KOPT-K1 (cell line): ENCODE results near the gene MLLT1.

Source experiments
- H3K27ac ChIP-seq: fragments of 200-600 bp; sonication (generic); 2 replicates; pipeline ENCODE4 v1.5.1; 2016; ENCODE audit warnings: antibody characterized with exemption, mild to moderate bottlenecking, low read depth, low read length; ENCODE audit not compliant: poor library complexity, severe bottlenecking
- H3K36me3 ChIP-seq: fragments of 200-600 bp; sonication (generic); 2 replicates; pipeline ENCODE4 v1.5.1; 2017; ENCODE audit warnings: antibody characterized with exemption, mild to moderate bottlenecking, low read length, moderate library complexity; ENCODE audit not compliant: insufficient read depth
- H3K9me3 ChIP-seq: fragments of 200-600 bp; sonication (generic); 2 replicates; pipeline ENCODE4 v1.5.1; 2017; ENCODE audit warnings: antibody characterized with exemption, low read length, mild to moderate bottlenecking; ENCODE audit not compliant: insufficient read depth, poor library complexity, severe bottlenecking

MLLT1 gene

GRCh38 chr19:6218491-6219146, 61.2 kb downstream of the MLLT1 start:
- H3K9me3 ChIP-seq = no peaks in the 10 kb centered on the region
- H3K36me3 ChIP-seq = peaks cover 76% of the 10 kb centered on the region
- no peak overlapping the region for H3K27ac ChIP-seq

GRCh38 chr19:6217752-6218334, 61.9 kb downstream of the MLLT1 start:
- H3K27ac ChIP-seq = no peak overlapping the region
- peaks cover 77% of the 10 kb centered on the region for H3K36me3 ChIP-seq
- no peaks in the 10 kb centered on the region for H3K9me3 ChIP-seq

- no peaks in the 10 kb centered on the region for H3K9me3 ChIP-seq
- H3K27ac ChIP-seq = no peak overlapping the region
- peaks cover 77% of the 10 kb centered on the region for H3K36me3 ChIP-seq
These were observed 62.6 kb downstream of the MLLT1 start for GRCh38 chr19:6216996-6217751.

- no peak overlapping the region for H3K27ac ChIP-seq
- no peaks in the 10 kb centered on the region for H3K9me3 ChIP-seq
- peaks cover 77% of the 10 kb centered on the region for H3K36me3 ChIP-seq
These were observed 63.4 kb downstream of the MLLT1 start for GRCh38 chr19:6216236-6216995.

GRCh38 chr19:6215701-6216235, 64.0 kb downstream of the MLLT1 start:
- Histone ChIP-seq H3K9me3 (no peaks in the 10 kb centered on the region), H3K27ac (no peak overlapping the region), H3K36me3 (peaks cover 76% of the 10 kb centered on the region; the same call in 1 of the 2 replicates)

- Histone ChIP-seq H3K9me3 (no peaks in the 10 kb centered on the region), H3K36me3 (peaks cover 72% of the 10 kb centered on the region; the same call in 1 of the 2 replicates), H3K27ac (no peak overlapping the region)
These were observed 64.8 kb downstream of the MLLT1 start for GRCh38 chr19:6214881-6215541.

- H3K36me3 ChIP-seq = peaks cover 62% of the 10 kb centered on the region; the same call in 1 of the 2 replicates
These were observed 65.8 kb downstream of the MLLT1 start for GRCh38 chr19:6213696-6214641.

GRCh38 chr19:6213266-6213595, 66.5 kb downstream of the MLLT1 start:
- H3K27ac ChIP-seq = no peak overlapping the region
- peaks cover 60% of the 10 kb centered on the region; the same call in 1 of the 2 replicates for H3K36me3 ChIP-seq
- H3K9me3 ChIP-seq = no peaks in the 10 kb centered on the region

More at GRCh38 chr19:6213696-6214641, 65.8 kb downstream of the MLLT1 start:
- H3K9me3 ChIP-seq = no peaks in the 10 kb centered on the region
- no peak overlapping the region for H3K27ac ChIP-seq

- Histone ChIP-seq H3K9me3 (no peaks in the 10 kb centered on the region), H3K36me3 (peaks cover 54% of the 10 kb centered on the region; the same call in 1 of the 2 replicates), H3K27ac (no peak overlapping the region)
These were observed 67.1 kb downstream of the MLLT1 start for GRCh38 chr19:6212403-6213265.

GRCh38 chr19:6211632-6212402, 68.0 kb downstream of the MLLT1 start:
- H3K27ac ChIP-seq = no peak overlapping the region
- peaks cover 47% of the 10 kb centered on the region; the same call in 1 of the 2 replicates for H3K36me3 ChIP-seq
- no peaks in the 10 kb centered on the region for H3K9me3 ChIP-seq

- H3K9me3 ChIP-seq = no peaks in the 10 kb centered on the region
- H3K27ac ChIP-seq = no peak overlapping the region
- peaks cover 47% of the 10 kb centered on the region; the same call in 1 of the 2 replicates for H3K36me3 ChIP-seq
These were observed 68.8 kb downstream of the MLLT1 start for GRCh38 chr19:6210721-6211600.
